Liver (tissue), 9 donors: ENCODE results near the gene CLEC16A. TPM values are rescaled to one million over a fixed set of nuclear protein-coding genes. Genes with fewer than 3 reads are reported as not detected.

Experiments used
- DNase-seq: peaks from one replicate; pipeline ENCODE4 v3.0.0-alpha.2; 2017; ENCODE audit warnings: low spot score
- H3K27ac ChIP-seq, 2 donors: one replicate each; pipeline ENCODE4 v1.7.0; 2013; ENCODE audit warnings: inconsistent platforms in 2 of 2, low read length in 2 of 2, control low read depth in 1 of 2, low read depth in 1 of 2, mild to moderate bottlenecking in 1 of 2
- H3K27me3 ChIP-seq, 4 donors: one replicate each; pipeline versions ENCODE4 v1.6.1 to v1.7.0; 2013; ENCODE audit warnings: low read length in 3 of 4, inconsistent platforms in 1 of 4, mild to moderate bottlenecking in 1 of 4, moderate library complexity in 1 of 4; ENCODE audit not compliant: control insufficient read depth in 4 of 4, insufficient read depth in 4 of 4
- H3K36me3 ChIP-seq, 4 donors: one replicate each; pipeline versions ENCODE4 v1.6.1 to v1.7.0; 2013; ENCODE audit warnings: low read length in 3 of 4, mild to moderate bottlenecking in 3 of 4, low read depth in 1 of 4, moderate library complexity in 1 of 4; ENCODE audit not compliant: control insufficient read depth in 4 of 4, insufficient read depth in 3 of 4
- H3K4me1 ChIP-seq, 4 donors: one replicate each; pipeline versions ENCODE4 v1.6.1 to v1.7.0; 2013; ENCODE audit warnings: low read length in 3 of 4, mild to moderate bottlenecking in 3 of 4, moderate library complexity in 1 of 4; ENCODE audit not compliant: control insufficient read depth in 4 of 4, insufficient read depth in 4 of 4
- H3K4me3 ChIP-seq, 3 donors: one replicate each; pipeline versions ENCODE4 v1.6.1 to v1.7.0; 2013; ENCODE audit warnings: low read length in 3 of 3, control low read depth in 1 of 3, low read depth in 1 of 3, mild to moderate bottlenecking in 1 of 3
- H3K9ac ChIP-seq, 2 donors: one replicate each; pipeline ENCODE4 v1.7.0; 2013; ENCODE audit warnings: low read length in 2 of 2, mild to moderate bottlenecking in 2 of 2, moderate library complexity in 2 of 2, control low read depth in 1 of 2, low read depth in 1 of 2
- H3K9me3 ChIP-seq, 4 donors: one replicate each; pipeline versions ENCODE4 v1.6.1 to v1.7.0; 2013; ENCODE audit warnings: low read length in 3 of 4; ENCODE audit not compliant: control insufficient read depth in 4 of 4
- ATF3 ChIP-seq: IDR thresholded peaks from 2 replicates; pipeline ENCODE4 v1.6.1; 2016; ENCODE audit warnings: antibody characterized with exemption
- CTCF ChIP-seq: fragments of 150-350 bp; IDR thresholded peaks from 2 replicates; pipeline ENCODE4 v1.5.1; 2017; ENCODE audit warnings: improper control_type of control experiment, low read depth, low read length; ENCODE audit not compliant: missing input control
- FOXA1 ChIP-seq: IDR thresholded peaks from 2 replicates; pipeline ENCODE4 v1.6.1; 2016; ENCODE audit warnings: antibody characterized with exemption
- FOXA2 ChIP-seq: IDR thresholded peaks from 2 replicates; pipeline ENCODE4 v1.6.1; 2016; ENCODE audit warnings: antibody characterized with exemption
- HNF4A ChIP-seq, 2 donors: conservative IDR thresholded peaks; 2 replicates each; pipeline ENCODE4 v1.6.1; 2016; ENCODE audit warnings: antibody characterized with exemption in 2 of 2, mild to moderate bottlenecking in 2 of 2
- HNF4G ChIP-seq: IDR thresholded peaks from 2 replicates; pipeline ENCODE4 v1.6.1; 2016; ENCODE audit warnings: antibody characterized with exemption
- JUND ChIP-seq, 2 donors: IDR thresholded peaks; 2 replicates each; pipeline ENCODE4 v1.6.1; 2016; ENCODE audit warnings: antibody characterized with exemption in 2 of 2
- RAD21 ChIP-seq, 2 donors: IDR thresholded peaks; 2 replicates each; pipeline ENCODE4 v1.6.1; 2016; ENCODE audit warnings: antibody characterized with exemption in 2 of 2, mild to moderate bottlenecking in 2 of 2
- REST ChIP-seq: IDR thresholded peaks from 2 replicates; pipeline ENCODE4 v1.6.1; 2016; ENCODE audit warnings: antibody characterized with exemption, mild to moderate bottlenecking
- RXRA ChIP-seq, 2 donors: IDR thresholded peaks; 2 replicates each; pipeline ENCODE4 v1.6.1; 2017 to 2018; ENCODE audit warnings: antibody characterized with exemption in 2 of 2, mild to moderate bottlenecking in 1 of 2
- SP1 ChIP-seq: IDR thresholded peaks from 2 replicates; pipeline ENCODE4 v1.6.1; 2018; ENCODE audit warnings: antibody characterized with exemption, mild to moderate bottlenecking
- TAF1 ChIP-seq: conservative IDR thresholded peaks from 2 replicates; pipeline ENCODE4 v1.6.1; 2016; ENCODE audit warnings: antibody characterized with exemption, mild to moderate bottlenecking
- YY1 ChIP-seq: IDR thresholded peaks from 2 replicates; pipeline ENCODE4 v1.6.1; 2016; ENCODE audit warnings: antibody characterized with exemption, mild to moderate bottlenecking
- ZBTB33 ChIP-seq: IDR thresholded peaks from 2 replicates; pipeline ENCODE4 v1.6.1; 2016; ENCODE audit warnings: antibody characterized with exemption
- WGBS: extraction: QIAGEN DNeasy Blood & Tissue Kit; methylation state at CpG from one replicate; pipeline ENCODE4 v1.1.7; 2013; 5-methylcytosine and 5-hydroxymethylcytosine counted together
- polyA plus RNA-seq, 2 donors: library from polyadenylated mRNA; stranded (reverse) in 1 of 2; unstranded in 1 of 2; fragments of 200-250 nt in 1 of 2; fragments of >200 nt in 1 of 2; fragmentation: Nextera tagmentation in 1 of 2; extraction: Ambion mirVana in 1 of 2; gene quantifications; one replicate each; pipeline versions ENCODE4 v1.2.1 to v1.2.3, GENCODE V29; 2013 to 2015
- total RNA-seq, 2 donors: library from RNA; depleted of rRNA; stranded (reverse); fragments of >200 nt; gene quantifications; one replicate each; pipeline ENCODE4 v1.2.3, GENCODE V29; 2014
- donor health status: healthy.
- donor health status: healthy.
- donor health status: healthy.
- donor health status: healthy.
- donor health status: healthy.

Gene CLEC16A
- total and polyA plus RNA-seq, 4 donors = 9.7 to 23.0 (median 17.4) TPM

GRCh38 chr16:11200592-11200991, 256.2 kb downstream of the CLEC16A start:
- Histone ChIP-seq H3K27me3 (no peaks in the 10 kb centered on the region), H3K9ac (no peak overlapping the region), H3K36me3 (no peaks in the 10 kb centered on the region), H3K9me3 (no peaks in the 10 kb centered on the region), H3K4me3 (no peak overlapping the region), H3K4me1 (peaks cover 0 to 14% (median 7%) of the 10 kb centered on the region in 4 donors), H3K27ac (no peak overlapping the region)
- WGBS = 90% methylated on average over 10 of the region's 10 CpGs
- no peak for TF ChIP-seq YY1
- no peak for TF ChIP-seq CTCF
- no peak for TF ChIP-seq RXRA (IDR thresholded peaks at IDR 0.05)
- TF ChIP-seq REST = no peak
- TF ChIP-seq FOXA2 = no peak
- no peak for TF ChIP-seq ZBTB33
- no peak for TF ChIP-seq HNF4G
- TF ChIP-seq SP1 = no peak
- TF ChIP-seq JUND (IDR thresholded peaks at IDR 0.05) = no peak
- no peak for TF ChIP-seq FOXA1
- no peak for TF ChIP-seq RAD21 (IDR thresholded peaks at IDR 0.05)
- TF ChIP-seq TAF1 = no peak
- no peak for DNase-seq

- WGBS = 69% methylated on average over 15 of the region's 15 CpGs
- DNase-seq = no peak
- H3K27me3 ChIP-seq = no peaks in the 10 kb centered on the region
- H3K4me3 ChIP-seq = no peak overlapping the region
- H3K36me3 ChIP-seq = no peaks in the 10 kb centered on the region
- H3K9ac ChIP-seq = no peak overlapping the region
- no peak overlapping the region for H3K27ac ChIP-seq
- H3K4me1 ChIP-seq = peaks cover 0 to 17% (median 14%) of the 10 kb centered on the region in 4 donors
- no peaks in the 10 kb centered on the region for H3K9me3 ChIP-seq
- TF ChIP-seq REST (no peak), YY1 (no peak), HNF4A (conservative IDR thresholded peaks at IDR 0.05) (no peak), ZBTB33 (no peak), ATF3 (no peak), FOXA2 (no peak), CTCF (no peak), RAD21 (IDR thresholded peaks at IDR 0.05) (no peak), TAF1 (no peak)
Observed at GRCh38 chr16:11201498-11202259, 257.3 kb downstream of the CLEC16A start.
